KMS-11 (cell line): Measurements from ENCODE around the gene LRBA.

ENCODE experiments used
- H2AFZ ChIP-seq: fragments of 200-600 bp; sonication (generic); 2 replicates; pipeline ENCODE4 v1.6.1; 2016; ENCODE audit warnings: antibody characterized with exemption, mixed run types, low read depth
- H3K27ac ChIP-seq: fragments of 200-600 bp; sonication (generic); 2 replicates; pipeline ENCODE4 v1.6.1; 2016; ENCODE audit warnings: mild to moderate bottlenecking, mixed run types
- H3K27me3 ChIP-seq: fragments of 200-600 bp; sonication (generic); 2 replicates; pipeline ENCODE4 v1.6.1; 2017; ENCODE audit warnings: mild to moderate bottlenecking, low read depth, mixed run types, moderate library complexity; ENCODE audit not compliant: insufficient read depth
- H3K36me3 ChIP-seq: fragments of 200-600 bp; sonication (generic); 2 replicates; pipeline ENCODE4 v1.6.1; 2017; ENCODE audit warnings: mild to moderate bottlenecking, mixed run types; ENCODE audit not compliant: insufficient read depth
- H3K4me1 ChIP-seq: fragments of 200-600 bp; sonication (generic); 2 replicates; pipeline ENCODE4 v1.6.1; 2016; ENCODE audit warnings: mild to moderate bottlenecking, low read depth, mixed run types; ENCODE audit not compliant: poor library complexity, severe bottlenecking
- H3K4me2 ChIP-seq: fragments of 200-600 bp; sonication (generic); 2 replicates; pipeline ENCODE4 v1.7.0; 2016; ENCODE audit warnings: mild to moderate bottlenecking, mixed run types
- H3K4me3 ChIP-seq: fragments of 200-600 bp; sonication (generic); IDR thresholded peaks from 2 replicates; pipeline ENCODE4 v1.6.1; 2017; ENCODE audit warnings: low read depth, low read length, mixed read lengths; ENCODE audit not compliant: insufficient read depth
- H3K79me2 ChIP-seq: fragments of 200-600 bp; sonication (generic); 2 replicates; pipeline ENCODE4 v1.6.1; 2016; ENCODE audit warnings: low read depth, mixed run types; ENCODE audit not compliant: insufficient read depth
- H3K9ac ChIP-seq: fragments of 200-600 bp; sonication (generic); 2 replicates; pipeline ENCODE4 v1.6.1; 2016; ENCODE audit warnings: mild to moderate bottlenecking, mixed run types
- H4K20me1 ChIP-seq: fragments of 200-600 bp; sonication (generic); 2 replicates; pipeline ENCODE4 v1.6.1; 2016; ENCODE audit warnings: mild to moderate bottlenecking, mixed run types; ENCODE audit not compliant: insufficient read depth
- CTCF ChIP-seq: fragments of 200-600 bp; sonication (generic); conservative IDR thresholded peaks from 2 replicates; pipeline ENCODE4 v1.6.1; 2017; ENCODE audit warnings: low read depth, mild to moderate bottlenecking, antibody characterized with exemption, low read length, moderate library complexity, mixed read lengths

LRBA gene

GRCh38 chr4:150852216-150852615 lies 162.9 kb downstream of the LRBA start:
- Histone ChIP-seq H3K36me3 (no peaks in the 10 kb centered on the region), H3K27me3 (no peaks in the 10 kb centered on the region), H3K79me2 (no peaks in the 10 kb centered on the region), H3K4me3 (no peak overlapping the region), H4K20me1 (no peaks in the 10 kb centered on the region), H3K4me1 (no peaks in the 10 kb centered on the region), H3K9ac (no peak overlapping the region), H2AFZ (no peak overlapping the region), H3K4me2 (no peak overlapping the region), H3K27ac (no peak overlapping the region)
- TF ChIP-seq CTCF: no peak

- no peaks in the 10 kb centered on the region for H3K36me3 ChIP-seq
- H4K20me1 ChIP-seq: no peaks in the 10 kb centered on the region
- H3K4me2 ChIP-seq: no peak overlapping the region
- no peak overlapping the region for H2AFZ ChIP-seq
- no peaks in the 10 kb centered on the region for H3K79me2 ChIP-seq
- H3K4me3 ChIP-seq: no peak overlapping the region
- no peak overlapping the region for H3K27ac ChIP-seq
- H3K27me3 ChIP-seq: no peaks in the 10 kb centered on the region
- no peak overlapping the region for H3K9ac ChIP-seq
- no peak for TF ChIP-seq CTCF
- H3K4me1 ChIP-seq: no peaks in the 10 kb centered on the region
Measured at GRCh38 chr4:150849016-150849415, 166.1 kb downstream of the LRBA start.

- H3K4me2 ChIP-seq: no peak overlapping the region
- no peaks in the 10 kb centered on the region for H3K27me3 ChIP-seq
- no peak overlapping the region for H3K9ac ChIP-seq
- no peak for TF ChIP-seq CTCF
- H3K4me1 ChIP-seq: no peaks in the 10 kb centered on the region
- H3K36me3 ChIP-seq: no peaks in the 10 kb centered on the region
- no peak overlapping the region for H2AFZ ChIP-seq
- H3K79me2 ChIP-seq: no peaks in the 10 kb centered on the region
- no peaks in the 10 kb centered on the region for H4K20me1 ChIP-seq
- no peak overlapping the region for H3K4me3 ChIP-seq
- H3K27ac ChIP-seq: no peak overlapping the region
Measured at GRCh38 chr4:150828159-150828558, 186.9 kb downstream of the LRBA start.

GRCh38 chr4:150827226-150827625 lies 187.9 kb downstream of the LRBA start:
- no peak for TF ChIP-seq CTCF
- Histone ChIP-seq H3K27me3 (no peaks in the 10 kb centered on the region), H3K4me1 (no peaks in the 10 kb centered on the region), H3K4me3 (no peak overlapping the region), H3K9ac (no peak overlapping the region), H3K79me2 (no peaks in the 10 kb centered on the region), H3K36me3 (no peaks in the 10 kb centered on the region), H3K4me2 (no peak overlapping the region), H4K20me1 (no peaks in the 10 kb centered on the region), H2AFZ (no peak overlapping the region), H3K27ac (no peak overlapping the region)

GRCh38 chr4:150826306-150826705 lies 188.8 kb downstream of the LRBA start:
- Histone ChIP-seq H3K4me2 (no peak overlapping the region), H3K4me3 (no peak overlapping the region)

More at GRCh38 chr4:150826306-150826705, 188.8 kb downstream of the LRBA start:
- TF ChIP-seq CTCF: no peak
- H3K9ac ChIP-seq: no peak overlapping the region
- H2AFZ ChIP-seq: no peak overlapping the region
- H3K79me2 ChIP-seq: no peaks in the 10 kb centered on the region
- no peaks in the 10 kb centered on the region for H3K4me1 ChIP-seq
- no peaks in the 10 kb centered on the region for H4K20me1 ChIP-seq
- no peaks in the 10 kb centered on the region for H3K36me3 ChIP-seq
- no peaks in the 10 kb centered on the region for H3K27me3 ChIP-seq
- no peak overlapping the region for H3K27ac ChIP-seq
